ENCODE results near the gene TUBD1. TPM values are rescaled to one million over a fixed set of nuclear protein-coding genes. Genes with fewer than 3 reads are reported as not detected.

Gene TUBD1
- total and polyA plus RNA-seq, 2 of the 13 experiments (the other 11 are each of a cell fraction or from before 2014, with no cell fraction given), result 18.2 to 25.9 TPM

GRCh38 chr17:59846394-59847165, 46.2 kb downstream of the TUBD1 start (continued):
- TF ChIP-seq ZKSCAN8 (CRISPR knock-in tag; IDR thresholded peaks at IDR 0.05; ENCODE audit: borderline replicate concordance) (peak; percentile 50; the same call in 1 of the 2 replicates), SALL2 (CRISPR knock-in tag; IDR thresholded peaks at IDR 0.05) (peak; percentile 89; the same call in 1 of the 2 replicates), HNRNPLL (IDR thresholded peaks at IDR 0.05; ENCODE audit: low read depth, low read length, poor library complexity, severe bottlenecking) (no peak), MBD4 (IDR thresholded peaks at IDR 0.05; ENCODE audit: borderline replicate concordance, low read length) (no peak), ZFP37 (CRISPR knock-in tag; IDR thresholded peaks at IDR 0.05; ENCODE audit: borderline replicate concordance) (peak; percentile 87; the same call in 1 of the 2 replicates), GTF3A (CRISPR knock-in tag; conservative IDR thresholded peaks at IDR 0.05) (no peak), PAF1 (CRISPR knock-in tag; IDR thresholded peaks at IDR 0.05) (peak; percentile 45; the same call in 1 of the 2 replicates), SMARCC2 (IDR thresholded peaks at IDR 0.05) (0 out of 2 replicates have a peak, but pooled peaks have one; percentile 19), YY1 (IDR thresholded peaks at IDR 0.05; ENCODE audit: insufficient read depth, insufficient replicate concordance, low read depth, low read length) (no peak), ETV5 (CRISPR knock-in tag; IDR thresholded peaks at IDR 0.05; ENCODE audit: borderline replicate concordance) (peak; percentile 67; the same call in 1 of the 2 replicates), KMT2A (CRISPR knock-in tag; IDR thresholded peaks at IDR 0.05) (no peak), GZF1 (CRISPR knock-in tag; IDR thresholded peaks at IDR 0.05) (no peak), RNF219 (CRISPR knock-in tag; IDR thresholded peaks at IDR 0.05) (no peak), POLR2AphosphoS2 (IDR thresholded peaks at IDR 0.05; ENCODE audit: low read depth, low read length) (peak; percentile 66; the same call in 1 of the 2 replicates), NR2F1 (CRISPR knock-in tag; IDR thresholded peaks at IDR 0.05) (no peak), TSC22D2 (CRISPR knock-in tag; IDR thresholded peaks at IDR 0.05; ENCODE audit: borderline replicate concordance) (no peak), MTA3 (CRISPR knock-in tag; IDR thresholded peaks at IDR 0.05) (no peak), ZZZ3 (CRISPR knock-in tag; IDR thresholded peaks at IDR 0.05; ENCODE audit: borderline replicate concordance) (no peak), RFX3 (CRISPR knock-in tag; IDR thresholded peaks at IDR 0.05) (peak; percentile 25; the same call in 1 of the 2 replicates), YEATS2 (CRISPR knock-in tag; IDR thresholded peaks at IDR 0.05; ENCODE audit: borderline replicate concordance) (no peak; the same call in 1 of the 2 replicates), RBM22 (optimal IDR thresholded peaks at IDR 0.05; ENCODE audit: low read length) (no peak), ZNF451 (CRISPR knock-in tag; IDR thresholded peaks at IDR 0.05) (0 out of 2 replicates have a peak, but pooled peaks have one; percentile 30), ZNF616 (CRISPR knock-in tag; IDR thresholded peaks at IDR 0.05; ENCODE audit: low read depth) (no peak)
- TF ChIP-seq, protein P1, sequence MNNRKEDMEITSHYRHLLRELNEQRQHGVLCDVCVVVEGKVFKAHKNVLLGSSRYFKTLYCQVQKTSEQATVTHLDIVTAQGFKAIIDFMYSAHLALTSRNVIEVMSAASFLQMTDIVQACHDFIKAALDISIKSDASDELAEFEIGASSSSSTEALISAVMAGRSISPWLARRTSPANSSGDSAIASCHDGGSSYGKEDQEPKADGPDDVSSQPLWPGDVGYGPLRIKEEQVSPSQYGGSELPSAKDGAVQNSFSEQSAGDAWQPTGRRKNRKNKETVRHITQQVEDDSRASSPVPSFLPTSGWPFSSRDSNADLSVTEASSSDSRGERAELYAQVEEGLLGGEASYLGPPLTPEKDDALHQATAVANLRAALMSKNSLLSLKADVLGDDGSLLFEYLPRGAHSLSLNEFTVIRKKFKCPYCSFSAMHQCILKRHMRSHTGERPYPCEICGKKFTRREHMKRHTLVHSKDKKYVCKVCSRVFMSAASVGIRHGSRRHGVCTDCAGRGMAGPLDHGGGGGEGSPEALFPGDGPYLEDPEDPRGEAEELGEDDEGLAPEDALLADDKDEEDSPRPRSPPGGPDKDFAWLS (CRISPR knock-in tag; IDR thresholded peaks at IDR 0.05; ENCODE audit: borderline replicate concordance), result 0 out of 2 replicates have a peak, but pooled peaks have one; percentile 47
- TF ChIP-seq, protein P2, sequence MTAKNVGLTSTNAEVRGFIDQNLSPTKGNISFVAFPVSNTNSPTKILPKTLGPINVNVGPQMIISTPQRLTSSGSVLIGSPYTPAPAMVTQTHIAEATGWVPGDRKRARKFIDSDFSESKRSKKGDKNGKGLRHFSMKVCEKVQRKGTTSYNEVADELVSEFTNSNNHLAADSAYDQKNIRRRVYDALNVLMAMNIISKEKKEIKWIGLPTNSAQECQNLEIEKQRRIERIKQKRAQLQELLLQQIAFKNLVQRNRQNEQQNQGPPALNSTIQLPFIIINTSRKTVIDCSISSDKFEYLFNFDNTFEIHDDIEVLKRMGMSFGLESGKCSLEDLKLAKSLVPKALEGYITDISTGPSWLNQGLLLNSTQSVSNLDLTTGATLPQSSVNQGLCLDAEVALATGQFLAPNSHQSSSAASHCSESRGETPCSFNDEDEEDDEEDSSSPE (CRISPR knock-in tag; IDR thresholded peaks at IDR 0.05), result no peak; the same call in 1 of the 2 replicates
